Cardiac muscle cell (in vitro differentiated cells and primary cell): Measurements from ENCODE around the gene CPNE2. TPM values are rescaled to one million over a fixed set of nuclear protein-coding genes. Genes with fewer than 3 reads are reported as not detected.

Experiments used
- DNase-seq, 2 donors: peaks; one replicate each; pipeline versions ENCODE4 v3.0.0 to v3.0.0-alpha.2; 2010 to 2017; ENCODE audit warnings: low read depth in 1 of 2, low spot score in 1 of 2
- H3K27ac ChIP-seq: fragments of 200-600 bp; sonication (generic); 2 replicates; pipeline ENCODE4 v1.5.1; 2016
- H3K27me3 ChIP-seq: fragments of 200-600 bp; sonication (generic); 2 replicates; pipeline ENCODE4 v1.6.0; 2016; ENCODE audit warnings: control low read depth
- H3K36me3 ChIP-seq: fragments of 200-600 bp; sonication (generic); 2 replicates; pipeline ENCODE4 v1.5.1; 2016; ENCODE audit warnings: control low read depth
- H3K4me1 ChIP-seq: fragments of 200-600 bp; sonication (generic); 2 replicates; pipeline ENCODE4 v1.8.1; 2017; ENCODE audit warnings: low read depth, mild to moderate bottlenecking, mixed run types
- H3K4me3 ChIP-seq: fragments of 200-600 bp; sonication (generic); 2 replicates; pipeline ENCODE4 v1.5.1; 2016; ENCODE audit warnings: mild to moderate bottlenecking
- H3K9me3 ChIP-seq: fragments of 200-600 bp; sonication (generic); 2 replicates; pipeline ENCODE4 v1.5.1; 2017; ENCODE audit warnings: low read depth, mild to moderate bottlenecking, control low read depth
- polyA plus RNA-seq: library from polyadenylated mRNA; unstranded; fragments of >200 nt; fragmentation: Nextera tagmentation; extraction: Ambion mirVana; gene quantifications from 2 replicates; pipeline ENCODE4 v1.2.1, GENCODE V29; 2016
- total RNA-seq: library from RNA; depleted of rRNA; stranded (reverse); fragments of >200 nt; gene quantifications from 2 replicates; pipeline ENCODE4 v1.2.3, GENCODE V29; 2016
- TF ChIP-seq, protein P1 (sequence below): IDR thresholded peaks from 2 replicates; pipeline ENCODE4 v1.5.1; 2012; ENCODE audit warnings: low read depth, mild to moderate bottlenecking, low read length

CPNE2 gene
- total and polyA plus RNA-seq, 2 experiments from 2014 or later, result 25.5 to 43.0 TPM

DNA sequence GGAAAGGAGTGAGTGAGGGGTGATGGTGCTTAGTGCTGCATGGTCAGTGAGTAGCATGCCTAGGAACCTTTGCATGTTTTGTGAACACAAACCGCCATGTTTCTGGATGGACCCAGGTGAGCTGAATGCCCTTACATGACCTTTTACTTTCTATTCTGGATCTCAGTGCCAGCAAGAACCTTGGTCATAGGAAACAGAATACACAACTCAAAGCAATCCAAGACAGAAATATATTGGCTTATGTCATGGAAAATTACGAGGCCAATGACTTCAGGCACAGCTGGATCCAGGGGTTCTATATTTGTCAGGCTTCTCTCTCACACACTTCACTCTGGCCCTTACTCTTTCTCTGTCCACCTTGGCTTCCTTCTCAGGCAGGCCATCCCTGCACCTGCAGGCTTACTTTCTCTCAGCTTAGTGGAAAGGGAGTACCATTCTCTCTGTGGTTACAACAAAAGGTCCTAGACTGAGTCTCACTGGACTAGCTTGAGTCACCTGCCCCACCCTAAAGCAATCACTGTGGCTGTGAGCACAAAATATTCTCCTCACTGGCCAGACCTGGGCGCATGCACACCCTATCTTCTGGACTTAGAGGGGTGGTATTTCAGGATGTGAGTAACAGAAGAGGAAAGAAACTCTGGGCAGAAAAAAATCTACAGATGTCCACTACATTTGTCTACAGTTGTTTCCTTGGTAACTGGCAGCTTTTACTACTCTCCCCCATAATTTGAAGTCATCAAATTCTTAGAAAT is 20.4 kb upstream of the CPNE2 start:
- peak in 1 of 2 donors; percentile 39 for DNase-seq
- Histone ChIP-seq H3K36me3 (no peaks in the 10 kb centered on the region), H3K4me1 (no peaks in the 10 kb centered on the region), H3K4me3 (no peak overlapping the region), H3K27ac (no peak overlapping the region), H3K27me3 (no peaks in the 10 kb centered on the region), H3K9me3 (no peaks in the 10 kb centered on the region)
- TF ChIP-seq, protein P1, sequence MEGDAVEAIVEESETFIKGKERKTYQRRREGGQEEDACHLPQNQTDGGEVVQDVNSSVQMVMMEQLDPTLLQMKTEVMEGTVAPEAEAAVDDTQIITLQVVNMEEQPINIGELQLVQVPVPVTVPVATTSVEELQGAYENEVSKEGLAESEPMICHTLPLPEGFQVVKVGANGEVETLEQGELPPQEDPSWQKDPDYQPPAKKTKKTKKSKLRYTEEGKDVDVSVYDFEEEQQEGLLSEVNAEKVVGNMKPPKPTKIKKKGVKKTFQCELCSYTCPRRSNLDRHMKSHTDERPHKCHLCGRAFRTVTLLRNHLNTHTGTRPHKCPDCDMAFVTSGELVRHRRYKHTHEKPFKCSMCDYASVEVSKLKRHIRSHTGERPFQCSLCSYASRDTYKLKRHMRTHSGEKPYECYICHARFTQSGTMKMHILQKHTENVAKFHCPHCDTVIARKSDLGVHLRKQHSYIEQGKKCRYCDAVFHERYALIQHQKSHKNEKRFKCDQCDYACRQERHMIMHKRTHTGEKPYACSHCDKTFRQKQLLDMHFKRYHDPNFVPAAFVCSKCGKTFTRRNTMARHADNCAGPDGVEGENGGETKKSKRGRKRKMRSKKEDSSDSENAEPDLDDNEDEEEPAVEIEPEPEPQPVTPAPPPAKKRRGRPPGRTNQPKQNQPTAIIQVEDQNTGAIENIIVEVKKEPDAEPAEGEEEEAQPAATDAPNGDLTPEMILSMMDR, result no peak

DNA sequence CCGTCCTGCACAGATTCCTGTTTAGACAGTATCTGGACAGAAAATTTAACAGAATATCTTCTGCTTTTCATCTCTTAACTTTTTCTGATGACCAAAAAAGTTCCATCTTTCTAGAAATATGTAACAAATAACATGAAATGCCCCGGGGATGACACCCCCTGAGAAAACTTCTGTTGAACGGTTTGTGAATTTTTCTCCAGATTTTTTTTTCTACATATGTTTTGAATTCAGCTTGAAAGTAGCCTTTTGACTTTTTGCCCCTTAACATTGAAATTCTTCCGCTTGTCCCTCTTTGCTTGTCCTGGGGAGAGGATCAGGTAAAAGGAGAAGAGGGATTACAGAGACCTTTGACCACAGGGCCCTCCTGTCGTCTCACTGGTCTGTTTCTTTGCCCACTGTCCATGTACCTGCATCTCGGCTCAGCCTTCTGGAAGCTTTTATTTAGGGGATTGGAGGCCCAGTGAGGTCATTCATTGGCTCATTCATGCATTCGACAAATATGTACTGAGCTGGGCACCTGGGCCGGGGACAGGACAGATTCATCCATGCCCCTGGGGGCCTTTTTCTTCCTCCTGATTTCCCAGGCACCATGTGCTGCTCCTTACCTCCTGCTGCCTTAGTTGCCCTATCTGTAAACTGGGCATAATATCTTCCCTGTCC is 19.6 kb upstream of the CPNE2 start:
- no peaks in the 10 kb centered on the region for H3K36me3 ChIP-seq
- H3K4me1 ChIP-seq, result no peaks in the 10 kb centered on the region
- H3K27ac ChIP-seq, result no peak overlapping the region
- TF ChIP-seq, protein P1, result no peak
- no peaks in the 10 kb centered on the region for H3K9me3 ChIP-seq
- no peak overlapping the region for H3K4me3 ChIP-seq
- H3K27me3 ChIP-seq, result no peaks in the 10 kb centered on the region
- DNase-seq, result no peak

DNA sequence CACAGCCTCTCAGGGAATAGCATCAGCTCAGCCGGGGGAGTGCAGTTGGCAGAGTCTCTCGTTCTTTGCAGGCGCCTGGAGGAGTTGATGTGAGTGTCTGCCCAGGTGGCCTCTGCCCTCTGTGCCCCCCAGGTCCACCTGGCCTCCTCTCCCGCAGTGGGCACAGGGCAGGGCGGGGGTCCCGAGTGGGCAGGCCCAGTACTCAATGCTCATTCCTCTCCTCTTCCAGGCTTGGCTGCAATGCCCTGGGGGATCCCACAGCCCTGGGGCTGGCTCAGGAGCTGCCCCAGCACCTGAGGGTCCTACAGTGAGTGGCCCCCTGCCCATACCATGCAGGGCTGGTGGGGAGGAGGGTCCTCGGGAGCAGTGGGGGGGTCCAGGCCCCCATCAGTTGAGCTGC is 14.7 kb upstream of the CPNE2 start:
- H3K4me1 ChIP-seq, result no peaks in the 10 kb centered on the region

DNA sequence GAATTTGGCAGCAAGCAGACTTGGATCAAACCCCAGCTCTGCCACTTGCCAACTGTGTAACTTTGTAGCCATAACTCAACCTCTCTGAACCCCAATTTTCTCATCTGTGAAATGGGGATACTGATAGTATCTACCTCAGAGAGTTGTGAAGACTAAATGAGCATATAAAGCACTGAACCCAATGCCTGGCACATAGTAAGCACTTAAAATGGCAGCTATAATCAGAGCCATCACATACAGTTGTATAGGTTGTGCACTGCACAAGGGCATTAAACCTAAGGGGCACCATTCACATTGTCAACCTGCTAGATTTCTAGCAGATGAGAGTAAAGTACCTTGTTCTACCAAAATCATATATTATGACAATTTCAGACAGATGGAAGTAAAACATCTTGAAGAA is 10.6 kb upstream of the CPNE2 start:
- Histone ChIP-seq H3K9me3 (no peaks in the 10 kb centered on the region), H3K36me3 (no peaks in the 10 kb centered on the region), H3K4me3 (no peak overlapping the region), H3K27me3 (no peaks in the 10 kb centered on the region), H3K27ac (no peak overlapping the region), H3K4me1 (no peaks in the 10 kb centered on the region)
- no peak for DNase-seq
- TF ChIP-seq, protein P1, result no peak

More for the DNA sequence above, 14.7 kb upstream of the CPNE2 start:
- Histone ChIP-seq H3K4me3 (no peak overlapping the region), H3K36me3 (no peaks in the 10 kb centered on the region), H3K9me3 (no peaks in the 10 kb centered on the region), H3K27me3 (no peaks in the 10 kb centered on the region), H3K27ac (no peak overlapping the region)
- TF ChIP-seq, protein P1, result no peak
- DNase-seq, result no peak

DNA sequence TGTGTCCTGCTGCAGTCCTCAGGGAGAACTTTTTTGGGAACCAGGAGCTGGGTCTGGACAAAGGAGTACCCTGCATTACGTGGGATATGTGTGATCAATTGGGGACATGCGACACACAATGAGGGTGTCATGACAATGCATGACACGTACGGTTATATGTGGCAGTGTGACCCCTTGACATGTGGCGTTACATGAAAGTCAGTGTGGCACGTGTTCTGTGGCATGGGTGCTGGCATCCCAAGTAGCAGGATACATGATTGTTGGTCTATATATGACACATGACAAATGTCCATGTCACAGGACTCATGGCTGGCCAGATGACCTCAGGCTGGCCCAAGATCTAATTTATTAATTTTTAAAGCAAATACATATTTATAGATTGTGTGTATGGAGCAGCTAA is 9.7 kb upstream of the CPNE2 start:
- Histone ChIP-seq H3K4me1 (no peaks in the 10 kb centered on the region), H3K9me3 (no peaks in the 10 kb centered on the region), H3K36me3 (no peaks in the 10 kb centered on the region), H3K4me3 (no peak overlapping the region), H3K27ac (no peak overlapping the region), H3K27me3 (no peaks in the 10 kb centered on the region)
- TF ChIP-seq, protein P1, result no peak
- DNase-seq, result no peak
